IMR-90 (cell line): ENCODE results near the gene DIP2C. TPM values are rescaled to one million over a fixed set of nuclear protein-coding genes. Genes with fewer than 3 reads are reported as not detected.

Experiments
- ATAC-seq: fragments of 200-7000 bp; cut with Tn5 transposase; 2 replicates; pipeline ENCODE4 v1.9.1; 2020; ENCODE audit warnings: low read depth, mild to moderate bottlenecking, moderate library complexity
- BruUV-seq: library from RNA; stranded (reverse); fragments of 400-500 nt; replicated peaks from 2 replicates; lab custom pipeline; 2021; lab: Mats Ljungman, UMichigan
- CTCF ChIA-PET: fragments of 300-600 bp; formaldehyde crosslinking; extraction: SDS; loops from one replicate; lab custom pipeline; 2021; ENCODE audit warnings: antibody characterized with exemption; lab: Yijun Ruan, JAX
- POLR2A ChIA-PET: fragments of 300-600 bp; sonication (Branson Sonifier 250); formaldehyde crosslinking; loops from one replicate; lab custom pipeline; 2022; ENCODE audit warnings: antibody characterized with exemption; ENCODE audit not compliant: unreplicated experiment; lab: Charles Lee
- DNase-seq: peaks from one replicate; pipeline ENCODE4 v3.0.0; 2013
- H2AFZ ChIP-seq: replicated peaks from 2 replicates; pipeline ENCODE3; 2013; ENCODE audit warnings: low read length, mild to moderate bottlenecking; ENCODE audit not compliant: poor library complexity
- H2AK5ac ChIP-seq: 2 replicates; pipeline ENCODE4 v1.6.1; 2013; ENCODE audit warnings: low read depth, low read length, inconsistent platforms
- H2AK9ac ChIP-seq: replicated peaks from 2 replicates; pipeline ENCODE3; 2013; ENCODE audit warnings: mild to moderate bottlenecking, low read depth, low read length, moderate library complexity; ENCODE audit not compliant: poor library complexity
- H2BK120ac ChIP-seq: 2 replicates; pipeline ENCODE4 v1.6.1; 2013; ENCODE audit warnings: low read depth, low read length, inconsistent platforms
- H2BK15ac ChIP-seq: 3 replicates; pipeline ENCODE4 v1.6.1; 2013; ENCODE audit warnings: low read depth, low read length, inconsistent platforms
- H2BK20ac ChIP-seq: 2 replicates; pipeline ENCODE4 v1.6.1; 2013; ENCODE audit warnings: low read depth, mild to moderate bottlenecking, inconsistent platforms, low read length, moderate library complexity
- H2BK5ac ChIP-seq: 2 replicates; pipeline ENCODE4 v1.6.1; 2013; ENCODE audit warnings: mild to moderate bottlenecking, low read depth, low read length, inconsistent platforms; ENCODE audit not compliant: poor library complexity, severe bottlenecking
- H3K14ac ChIP-seq: replicated peaks from 2 replicates; pipeline ENCODE4 v1.6.1; 2013; ENCODE audit warnings: low read depth, low read length, inconsistent platforms
- H3K18ac ChIP-seq: 2 replicates; pipeline ENCODE4 v1.6.1; 2013; ENCODE audit warnings: low read depth, low read length, control low read depth
- H3K23ac ChIP-seq: 2 replicates; pipeline ENCODE4 v1.6.1; 2013; ENCODE audit warnings: low read depth, low read length, inconsistent platforms
- H3K27ac ChIP-seq: 2 replicates; pipeline ENCODE4 v1.5.1; 2013; ENCODE audit warnings: mild to moderate bottlenecking, control low read depth, low read length; ENCODE audit not compliant: insufficient read depth
- H3K27me3 ChIP-seq: 2 replicates; pipeline ENCODE4 v1.6.1; 2013; ENCODE audit warnings: low read length; ENCODE audit not compliant: control insufficient read depth, insufficient read depth
- H3K36me3 ChIP-seq: 2 replicates; pipeline ENCODE4 v1.6.1; 2013; ENCODE audit warnings: low read length, mixed read lengths; ENCODE audit not compliant: control insufficient read depth, insufficient read depth
- H3K4ac ChIP-seq: 2 replicates; pipeline ENCODE4 v1.6.1; 2013; ENCODE audit warnings: low read depth, low read length, inconsistent platforms
- H3K4me1 ChIP-seq: 2 replicates; pipeline ENCODE4 v1.6.1; 2013; ENCODE audit warnings: low read length, mixed read lengths; ENCODE audit not compliant: control insufficient read depth, insufficient read depth
- H3K4me2 ChIP-seq: 2 replicates; pipeline ENCODE4 v1.6.1; 2013; ENCODE audit warnings: low read depth, mild to moderate bottlenecking, control low read depth, low read length, moderate library complexity
- H3K4me3 ChIP-seq: 2 replicates; pipeline ENCODE4 v1.5.1; 2013; ENCODE audit warnings: low read depth, mild to moderate bottlenecking, control low read depth, low read length, moderate library complexity; ENCODE audit not compliant: insufficient read depth
- H3K56ac ChIP-seq: 2 replicates; pipeline ENCODE4 v1.6.1; 2013; ENCODE audit warnings: low read length, inconsistent platforms; ENCODE audit not compliant: insufficient read depth; ENCODE audit errors: extremely low read depth
- H3K79me1 ChIP-seq, 2 experiments: 2 replicates each; pipeline ENCODE4 v1.6.1; 2013; ENCODE audit warnings: low read length in 2 of 2, inconsistent platforms in 1 of 2, low read depth in 1 of 2
- H3K9ac ChIP-seq: 2 replicates; pipeline ENCODE4 v1.6.1; 2013; ENCODE audit warnings: low read depth, low read length, control low read depth
- H3K9me1 ChIP-seq: 2 replicates; pipeline ENCODE4 v1.6.1; 2013; ENCODE audit warnings: low read length, inconsistent platforms; ENCODE audit not compliant: insufficient read depth
- H3K9me3 ChIP-seq: 2 replicates; pipeline ENCODE4 v1.6.1; 2013; ENCODE audit warnings: low read length; ENCODE audit not compliant: control insufficient read depth, insufficient read depth
- H4K20me1 ChIP-seq: 2 replicates; pipeline ENCODE4 v1.6.1; 2013; ENCODE audit warnings: low read length, inconsistent platforms; ENCODE audit not compliant: insufficient read depth
- H4K5ac ChIP-seq: 2 replicates; pipeline ENCODE4 v1.6.1; 2013; ENCODE audit warnings: mild to moderate bottlenecking, low read depth, low read length, control low read depth
- H4K8ac ChIP-seq, 2 experiments: 2 replicates each; pipeline ENCODE4 v1.6.1; 2013; ENCODE audit warnings: low read depth in 2 of 2, low read length in 2 of 2, control low read depth in 1 of 2, inconsistent platforms in 1 of 2
- H4K91ac ChIP-seq: 2 replicates; pipeline ENCODE4 v1.6.1; 2013; ENCODE audit warnings: low read depth, low read length, inconsistent platforms; ENCODE audit not compliant: insufficient read depth
- BHLHE40 ChIP-seq: fragments of 150-350 bp; IDR thresholded peaks from 2 replicates; pipeline ENCODE4 v1.6.1; 2016; ENCODE audit warnings: mild to moderate bottlenecking, low read depth, low read length
- CEBPB ChIP-seq: IDR thresholded peaks from 2 replicates; pipeline ENCODE4 v1.6.1; 2012; ENCODE audit warnings: low read depth, low read length, improper control_type of control experiment
- CHD1 ChIP-seq: IDR thresholded peaks from 2 replicates; pipeline ENCODE4 v1.6.1; 2012; ENCODE audit warnings: low read depth, low read length, improper control_type of control experiment
- CTCF ChIP-seq: conservative IDR thresholded peaks from 2 replicates; pipeline ENCODE4 v1.5.1; 2012; ENCODE audit warnings: mild to moderate bottlenecking, low read depth, low read length, improper control_type of control experiment
- ELK1 ChIP-seq: fragments of 150-350 bp; IDR thresholded peaks from 2 replicates; pipeline ENCODE4 v1.6.1; 2016; ENCODE audit warnings: low read depth, mild to moderate bottlenecking, low read length, moderate library complexity, borderline replicate concordance
- FOS ChIP-seq: fragments of 150-350 bp; IDR thresholded peaks from 2 replicates; pipeline ENCODE4 v1.6.1; 2016; ENCODE audit warnings: low read depth, low read length
- MAFK ChIP-seq: IDR thresholded peaks from 2 replicates; pipeline ENCODE4 v1.6.1; 2012; ENCODE audit warnings: low read depth, low read length, improper control_type of control experiment
- MAZ ChIP-seq: IDR thresholded peaks from 2 replicates; pipeline ENCODE4 v1.6.1; 2012; ENCODE audit warnings: low read depth, mild to moderate bottlenecking, low read length, improper control_type of control experiment, moderate library complexity, borderline replicate concordance
- MXI1 ChIP-seq: IDR thresholded peaks from 2 replicates; pipeline ENCODE4 v1.6.1; 2012; ENCODE audit warnings: low read depth, mild to moderate bottlenecking, low read length, moderate library complexity, borderline replicate concordance
- NFE2L2 ChIP-seq: fragments of 150-350 bp; IDR thresholded peaks from 2 replicates; pipeline ENCODE4 v1.6.1; 2016; ENCODE audit warnings: low read depth, mild to moderate bottlenecking, low read length
- POLR2A ChIP-seq: IDR thresholded peaks from 2 replicates; pipeline ENCODE4 v1.6.1; 2012; ENCODE audit warnings: mild to moderate bottlenecking, low read depth, low read length
- RCOR1 ChIP-seq: IDR thresholded peaks from 2 replicates; pipeline ENCODE4 v1.6.1; 2012; ENCODE audit warnings: mild to moderate bottlenecking, low read length, improper control_type of control experiment; ENCODE audit not compliant: insufficient replicate concordance
- RFX5 ChIP-seq: IDR thresholded peaks from 2 replicates; pipeline ENCODE4 v1.8.0; 2012; ENCODE audit warnings: low read depth, mild to moderate bottlenecking, low read length, moderate library complexity
- SMC3 ChIP-seq: fragments of 150-350 bp; IDR thresholded peaks from 2 replicates; pipeline ENCODE4 v1.6.1; 2016; ENCODE audit warnings: low read depth, mild to moderate bottlenecking, antibody characterized with exemption, low read length, moderate library complexity
- USF2 ChIP-seq: fragments of 150-350 bp; IDR thresholded peaks from 2 replicates; pipeline ENCODE4 v1.6.1; 2017; ENCODE audit warnings: mild to moderate bottlenecking, antibody characterized with exemption, low read length, low read depth
- WGBS, 2 experiments: methylation state at CpG; one replicate each; pipeline versions ENCODE4 v1.1.5 to v1.1.7; 2013; ENCODE audit warnings: missing lambda C conversion rate in 2 of 2; ENCODE audit not compliant: insufficient read length in 1 of 2; ENCODE audit errors: extremely low coverage in 2 of 2; 5-methylcytosine and 5-hydroxymethylcytosine counted together
- dilution Hi-C: fragments of 300-500 bp; cut with HindIII; formaldehyde crosslinking; loops from one replicate; pipeline ENCODE4 v1.14.3; 2018; ENCODE audit warnings: low sequenced_read_pairs; ENCODE audit not compliant: unreplicated experiment
- in situ Hi-C: fragments of 300-500 bp; cut with MboI; formaldehyde crosslinking; loops from 3 replicates; pipeline ENCODE4 v1.14.3; 2019; ENCODE audit warnings: low sequenced_read_pairs, inconsistent platforms, mixed read lengths
- intact Hi-C: fragments of 100-400 bp; cut with micrococcal nuclease; formaldehyde crosslinking; loops from 2 replicates; pipeline ENCODE4 v1.10.0; 2022
- polyA plus RNA-seq, 3 experiments: library from polyadenylated mRNA; depleted of rRNA; stranded (reverse); fragments of >200 nt; gene quantifications; 2 replicates each; pipeline ENCODE4 v1.2.3, GENCODE V29; 2012; ENCODE audit warnings: low replicate concordance in 1 of 3
- total RNA-seq: library from RNA; depleted of rRNA; stranded (reverse); fragments of >200 nt; gene quantifications from 2 replicates; pipeline ENCODE4 v1.2.3, GENCODE V29; 2012

Gene DIP2C
- total and polyA plus RNA-seq, 2 of the 4 experiments (the other 2 are of a cell fraction): 8.6 to 17.3 TPM

GRCh38 chr10:451856-452255 lies 237.6 kb downstream of the DIP2C start:
- ATAC-seq (no peak), DNase-seq (no peak)
- TF ChIP-seq NFE2L2 (no peak), ELK1 (no peak), POLR2A (no peak), MXI1 (no peak), MAFK (no peak), CTCF (no peak), CEBPB (no peak), FOS (no peak), SMC3 (no peak), CHD1 (no peak), MAZ (no peak), RCOR1 (no peak), BHLHE40 (no peak), USF2 (no peak), RFX5 (no peak)
- H3K9ac ChIP-seq: no peak overlapping the region
- H3K56ac ChIP-seq: no peak overlapping the region
- no peaks in the 10 kb centered on the region for H3K27me3 ChIP-seq
- intact Hi-C loops (no loop called here), in situ Hi-C loops (no loop called here), dilution Hi-C loops (no loop called here)
- WGBS, 2 experiments: 82% methylated on average over 6 of the region's 7 CpGs; no CpG with 5 or more reads in 1 of the 2 experiments
- ChIA-PET POLR2A (no interaction called here), CTCF (no interaction called here)
- H2BK5ac ChIP-seq: no peak overlapping the region
- H2AK9ac ChIP-seq: no peak overlapping the region
- no peak overlapping the region for H2AFZ ChIP-seq
- H3K4me2 ChIP-seq: no peak overlapping the region
- H2BK15ac ChIP-seq: no peak overlapping the region
- peaks cover 20% of the 10 kb centered on the region for H3K9me1 ChIP-seq
- H4K20me1 ChIP-seq: peaks cover 53% of the 10 kb centered on the region
- peaks cover 31 to 75% of the 10 kb centered on the region in 2 experiments for H3K79me1 ChIP-seq
- H4K91ac ChIP-seq: no peak overlapping the region
- BruUV-seq: no TSS peak
- H3K18ac ChIP-seq: no peak overlapping the region
- no peak overlapping the region for H2AK5ac ChIP-seq
- H2BK20ac ChIP-seq: no peak overlapping the region
- H3K23ac ChIP-seq: no peak overlapping the region
- no peak overlapping the region for H4K8ac ChIP-seq
- H3K4ac ChIP-seq: no peak overlapping the region
- no peaks in the 10 kb centered on the region; the same call in 1 of the 2 replicates for H3K36me3 ChIP-seq
- no peak overlapping the region for H3K14ac ChIP-seq
- H3K4me1 ChIP-seq: peaks cover 9% of the 10 kb centered on the region
- H3K27ac ChIP-seq: no peak overlapping the region
- no peak overlapping the region for H2BK120ac ChIP-seq
- no peaks in the 10 kb centered on the region for H3K9me3 ChIP-seq
- H3K4me3 ChIP-seq: no peak overlapping the region
- H4K5ac ChIP-seq: no peak overlapping the region
